HG03103 (cell line): ENCODE data around the gene ZNF710.
A peak's percentile ranks its signal among the peaks of the same experiment; 100 is the strongest.

ENCODE experiments used
- ATAC-seq: cut with Tn5 transposase; IDR thresholded peaks from one replicate; pipeline ENCODE4 v1.9.1; 2021; ENCODE audit warnings: low read depth; ENCODE audit not compliant: unreplicated experiment

The ZNF710 gene

DNA sequence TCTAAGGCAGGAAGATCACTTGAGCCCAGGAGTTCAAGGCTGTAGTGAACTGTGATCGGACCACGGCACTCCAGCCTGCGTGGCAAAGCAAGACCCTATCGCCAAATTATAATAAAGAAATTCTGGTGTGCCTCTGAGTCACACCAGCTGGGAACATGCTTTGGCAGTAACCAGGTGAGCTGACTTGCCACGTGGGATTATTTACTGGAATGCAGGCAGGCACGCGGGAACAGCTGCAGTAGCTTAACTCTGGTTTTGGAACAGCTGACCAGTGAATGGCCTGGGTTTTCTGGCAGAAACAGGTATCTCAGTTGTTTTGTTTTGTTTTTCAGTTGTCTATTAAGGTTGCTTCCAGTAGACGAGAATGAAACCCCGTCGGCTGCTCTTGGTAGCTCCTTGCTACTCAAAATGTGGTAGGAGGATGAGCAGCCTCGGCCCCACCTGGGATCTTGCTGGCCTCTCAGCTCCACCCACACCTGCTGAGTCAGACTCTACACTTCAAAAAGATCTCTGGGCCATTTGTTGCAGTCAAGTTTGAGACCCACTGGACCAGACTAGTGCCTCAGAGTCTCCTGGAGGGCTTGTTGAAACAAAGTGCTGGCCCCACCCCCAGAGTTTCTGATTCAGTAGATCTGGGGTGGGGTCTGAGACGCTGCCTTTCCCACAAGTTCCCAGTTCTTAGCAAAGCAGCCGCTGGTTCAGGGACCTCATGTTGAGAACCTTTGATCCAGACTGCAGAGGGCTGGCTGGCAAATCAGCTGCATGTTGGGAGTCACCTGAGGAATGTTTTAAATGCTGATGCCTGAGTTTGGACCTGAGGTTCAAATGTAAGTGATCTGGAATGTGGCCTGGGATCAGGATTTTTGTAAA, 74.5 kb downstream of the ZNF710 start:
- ATAC-seq = no peak

DNA sequence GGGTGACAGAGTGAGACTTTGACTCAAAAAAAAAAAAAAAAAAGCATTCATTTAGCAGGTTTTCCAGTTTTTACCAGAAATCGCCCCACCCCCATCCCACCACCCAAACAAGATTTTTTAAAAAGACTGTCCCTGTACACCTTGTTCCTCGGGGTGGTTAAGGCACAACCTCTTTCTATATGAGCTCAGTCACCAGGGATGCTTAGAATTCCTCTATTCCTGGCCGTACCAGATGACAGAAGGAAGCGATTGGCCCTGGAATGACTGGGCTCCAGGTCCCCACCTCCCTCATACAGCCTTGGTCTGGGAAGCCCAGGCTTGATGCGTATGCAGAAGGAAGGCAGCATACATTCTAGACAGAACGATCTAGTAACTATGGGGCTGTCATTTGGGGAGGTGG, 75.6 kb downstream of the ZNF710 start:
- ATAC-seq = no peak

DNA sequence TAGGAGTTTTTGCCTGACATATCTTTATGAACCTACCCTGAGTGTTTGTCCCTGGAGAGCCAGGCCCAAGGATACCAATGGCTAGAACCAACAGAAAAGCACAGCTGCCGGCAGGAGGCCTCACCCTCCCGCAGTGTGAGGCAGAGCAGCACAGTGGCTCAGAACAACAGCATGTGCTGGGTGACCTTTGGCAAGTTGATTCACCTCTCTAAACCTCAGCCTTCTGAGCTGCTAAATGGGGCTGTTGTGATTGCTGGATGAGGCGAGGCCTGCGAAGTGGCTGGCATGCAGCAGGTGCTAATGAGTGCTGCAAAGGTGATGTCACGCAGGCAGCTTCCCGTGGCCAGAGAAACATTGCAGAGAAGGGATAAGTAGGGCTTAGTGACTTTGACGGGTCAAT, 77.8 kb downstream of the ZNF710 start:
- no peak for ATAC-seq

DNA sequence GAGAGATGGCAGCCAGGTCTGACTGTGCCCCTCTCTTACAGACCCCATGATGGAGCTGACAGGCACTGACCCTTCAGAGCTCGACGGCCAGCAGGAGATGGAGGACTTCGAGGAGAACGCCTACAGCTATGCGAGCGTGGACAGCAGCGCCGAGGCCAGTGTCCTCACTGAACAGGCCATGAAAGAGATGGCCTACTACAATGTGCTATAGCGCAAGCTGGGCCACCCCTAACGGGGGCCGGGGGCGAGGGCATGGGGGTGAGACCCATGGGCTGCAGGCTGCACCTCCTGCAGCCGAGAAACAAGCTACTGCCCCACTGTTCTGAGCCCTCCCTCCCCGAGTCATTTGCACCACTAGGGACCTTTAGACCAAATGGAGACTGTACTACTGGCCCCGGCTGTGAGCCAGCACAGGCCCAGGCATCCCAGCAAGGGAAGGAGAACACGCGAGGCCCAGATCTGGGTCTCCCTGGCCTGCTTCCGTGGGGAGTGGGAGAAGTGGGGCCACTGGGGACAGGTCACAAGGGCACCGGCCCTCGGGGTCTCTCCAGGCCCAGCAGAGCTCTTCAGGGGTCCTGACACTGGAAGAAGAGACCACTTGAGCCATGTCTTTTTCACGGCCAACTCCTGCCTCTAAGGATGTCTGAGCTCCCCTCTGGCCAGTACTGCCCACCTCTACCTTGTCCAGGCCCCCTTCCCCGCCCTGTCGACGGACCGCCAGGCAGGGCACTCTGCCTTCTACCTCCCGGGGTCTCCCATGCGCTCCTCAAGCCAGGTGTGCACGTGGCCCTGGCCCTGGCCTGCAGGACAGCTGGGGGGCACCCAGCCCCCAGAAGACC, 78.7 kb downstream of the ZNF710 start:
- no peak for ATAC-seq

DNA sequence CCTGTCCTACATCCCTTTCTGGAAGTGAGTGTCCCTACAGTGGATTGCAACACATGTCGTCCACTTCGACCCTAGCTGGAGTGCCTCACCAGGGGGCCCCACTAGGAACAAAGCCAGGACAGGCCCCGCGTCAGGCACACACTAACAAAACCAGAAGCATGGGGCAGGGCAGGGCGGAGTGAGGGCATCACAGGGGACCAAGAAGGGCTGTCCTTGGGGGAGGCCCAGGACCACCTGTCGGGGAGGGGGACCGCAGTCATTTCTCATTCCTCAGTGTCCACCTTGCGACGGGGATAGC, 79.3 kb downstream of the ZNF710 start:
- ATAC-seq = no peak

DNA sequence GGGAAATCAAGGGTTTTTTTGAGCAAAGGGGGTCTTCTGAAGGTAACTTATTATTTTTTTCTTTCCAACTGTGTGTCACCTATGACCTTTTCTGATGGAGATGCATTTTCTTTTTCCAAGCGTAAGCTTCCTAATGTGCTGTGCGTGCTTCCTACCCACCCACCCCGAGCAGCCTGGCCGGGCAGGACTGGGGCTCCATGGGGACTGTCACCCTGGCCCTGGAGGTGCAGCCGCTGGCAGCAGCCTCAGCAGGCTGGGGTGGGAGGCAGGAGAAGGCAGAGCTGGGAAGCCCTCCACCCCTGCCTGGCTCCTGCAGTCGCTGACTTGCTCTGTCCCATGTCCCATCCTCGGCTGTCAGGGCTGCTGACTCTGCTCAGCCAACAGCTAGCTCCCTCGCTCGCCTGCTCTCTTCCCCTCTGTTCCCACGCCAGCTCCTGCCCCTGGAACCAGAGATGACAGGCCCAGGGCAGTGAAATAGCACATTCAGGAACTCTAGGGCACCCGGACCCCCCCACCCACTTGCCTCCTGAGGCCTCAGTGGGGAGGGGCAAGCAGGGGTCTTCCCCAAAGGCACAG, 79.8 kb downstream of the ZNF710 start:
- no peak for ATAC-seq

DNA sequence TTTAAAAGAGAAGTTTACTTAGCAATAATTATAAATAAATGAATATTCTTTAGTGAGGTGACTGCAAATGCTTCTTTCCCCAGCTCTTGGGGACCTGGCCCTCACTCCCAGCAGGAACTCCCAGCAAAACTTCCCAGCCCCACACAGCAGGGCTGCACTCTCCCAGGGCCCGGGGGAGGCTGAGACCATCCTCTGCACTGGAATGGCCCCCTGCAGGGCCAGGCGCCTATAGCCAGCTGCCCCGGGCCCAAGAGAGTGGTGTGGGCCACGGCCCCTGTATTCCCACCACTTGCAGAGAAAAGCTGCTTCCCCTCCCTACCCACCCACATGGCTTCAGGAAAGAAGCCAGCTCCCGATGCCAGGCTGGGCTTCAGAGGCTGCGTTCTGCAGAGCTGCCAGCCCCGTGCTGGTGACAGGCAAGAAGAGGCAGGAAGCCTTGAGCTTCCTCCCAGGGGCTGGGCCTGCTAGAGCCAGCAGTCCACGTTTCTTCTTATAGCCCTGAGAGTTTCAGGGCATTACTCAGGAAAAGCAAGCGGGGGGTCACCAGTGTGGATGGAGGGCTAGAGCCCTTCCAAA, 81.1 kb downstream of the ZNF710 start:
- no peak for ATAC-seq

DNA sequence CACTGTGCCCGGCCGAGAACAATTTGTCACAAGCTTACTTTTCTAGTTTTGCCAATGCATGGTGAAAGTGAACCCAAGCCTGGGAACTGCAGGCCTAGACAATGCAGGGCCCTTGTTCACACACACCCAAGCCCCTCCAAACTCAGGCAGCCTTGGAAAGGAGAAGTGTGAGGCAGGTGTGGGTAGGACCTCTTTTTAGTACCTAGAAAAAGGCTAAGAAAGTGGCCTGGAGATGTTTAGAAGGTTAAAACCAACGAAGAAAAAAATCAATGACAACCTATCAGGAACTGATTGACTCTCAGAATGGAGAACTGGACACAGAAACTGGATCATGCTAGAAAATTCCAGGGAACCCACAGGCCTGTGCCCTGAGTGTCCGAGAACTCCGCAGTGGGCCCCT, 82.3 kb downstream of the ZNF710 start:
- ATAC-seq = no peak

DNA sequence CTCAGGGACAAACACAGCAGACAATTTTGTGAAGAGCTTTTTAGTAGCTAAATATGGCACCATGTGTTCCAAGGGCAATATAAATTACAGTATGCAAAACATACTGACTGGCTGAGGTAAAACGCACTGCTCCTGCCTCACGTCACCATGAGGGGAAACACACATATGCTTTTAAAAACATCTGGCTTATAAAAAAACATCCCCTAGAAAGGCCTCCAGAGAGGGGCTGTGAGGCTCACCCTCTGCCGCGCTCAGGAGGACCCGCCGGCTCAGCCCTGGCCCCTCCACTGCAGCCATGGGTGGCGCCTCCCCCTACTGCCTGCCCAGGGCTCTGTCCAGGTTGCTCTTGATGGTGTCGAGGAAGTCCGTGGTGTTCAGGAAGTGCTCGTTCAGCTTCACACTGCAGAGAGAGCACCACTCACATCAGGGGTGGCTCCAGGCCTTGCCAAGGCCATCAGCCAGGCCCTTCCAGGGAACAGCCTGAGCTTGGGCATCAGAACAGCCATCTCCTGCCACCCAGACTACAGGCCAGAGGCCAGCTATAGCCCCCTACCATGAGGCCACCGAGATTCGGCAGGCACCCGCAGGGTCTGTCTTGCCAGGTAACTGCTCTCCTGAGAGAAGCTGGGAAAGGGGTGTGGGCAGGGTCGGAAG, 83.0 kb downstream of the ZNF710 start:
- no peak for ATAC-seq

DNA sequence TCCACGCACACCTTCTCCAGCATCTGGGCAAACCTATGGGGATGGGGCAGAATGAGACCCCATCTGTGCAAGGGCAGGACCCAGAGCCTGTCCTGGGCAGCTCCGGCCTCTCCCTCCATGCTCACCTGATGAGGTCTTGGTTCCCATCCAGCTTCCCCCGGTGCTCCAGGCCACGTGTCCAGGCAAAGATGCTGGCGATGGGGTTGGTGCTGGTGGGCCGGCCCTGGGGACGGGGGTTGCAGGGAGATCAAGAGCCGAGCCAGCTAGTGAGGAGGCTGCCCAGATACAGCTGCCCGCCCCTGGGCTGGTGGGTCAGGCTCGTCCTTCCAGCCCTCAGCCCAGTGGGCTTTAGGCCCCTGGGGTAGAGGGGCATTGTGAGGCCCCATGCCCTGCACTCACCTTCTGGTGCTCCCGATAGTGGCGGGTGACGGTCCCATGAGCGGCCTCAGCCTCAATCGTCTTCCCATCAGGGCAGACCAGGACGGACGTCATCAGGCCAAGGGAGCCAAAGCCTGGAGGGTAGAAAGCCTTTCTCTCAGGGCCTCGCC, 83.8 kb downstream of the ZNF710 start:
- ATAC-seq = no peak

DNA sequence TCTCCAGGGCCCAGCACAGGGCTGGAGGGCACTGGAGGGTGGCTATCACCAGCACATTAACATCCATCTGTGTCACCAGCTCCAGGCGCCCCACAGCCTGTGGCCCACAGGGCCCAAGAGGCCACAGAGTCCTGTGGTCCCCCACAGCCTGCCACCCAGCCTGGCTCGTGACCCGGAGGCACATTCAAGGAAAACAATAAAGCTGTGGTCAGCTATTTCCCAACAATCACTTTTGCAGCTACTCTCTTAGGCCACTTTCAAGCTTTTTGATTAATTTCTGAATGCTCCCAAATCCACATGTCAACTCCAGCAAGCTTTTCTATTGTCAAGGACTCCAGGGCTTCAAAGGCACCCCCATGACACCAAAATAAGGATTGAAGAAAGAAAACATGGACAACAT, 84.4 kb downstream of the ZNF710 start:
- ATAC-seq = no peak

DNA sequence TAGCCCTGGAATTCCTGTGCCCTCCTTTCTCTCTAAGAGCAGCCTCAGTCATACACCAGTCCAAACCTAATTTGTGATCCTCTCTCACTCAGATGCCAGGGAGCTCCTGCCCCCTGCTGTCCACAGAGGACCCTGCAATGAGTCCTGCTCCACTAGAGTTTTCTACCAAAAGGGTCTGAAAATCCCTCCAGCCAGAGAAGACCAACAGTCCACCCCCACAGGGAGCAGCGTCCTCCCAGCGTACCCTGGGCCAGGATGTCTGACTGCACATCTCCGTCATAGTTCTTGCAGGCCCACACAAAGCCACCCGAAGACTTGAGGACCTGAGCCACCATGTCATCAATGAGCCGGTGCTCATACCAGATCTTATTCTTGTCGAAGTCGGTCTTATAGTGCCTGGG, 85.7 kb downstream of the ZNF710 start:
- ATAC-seq = no peak

DNA sequence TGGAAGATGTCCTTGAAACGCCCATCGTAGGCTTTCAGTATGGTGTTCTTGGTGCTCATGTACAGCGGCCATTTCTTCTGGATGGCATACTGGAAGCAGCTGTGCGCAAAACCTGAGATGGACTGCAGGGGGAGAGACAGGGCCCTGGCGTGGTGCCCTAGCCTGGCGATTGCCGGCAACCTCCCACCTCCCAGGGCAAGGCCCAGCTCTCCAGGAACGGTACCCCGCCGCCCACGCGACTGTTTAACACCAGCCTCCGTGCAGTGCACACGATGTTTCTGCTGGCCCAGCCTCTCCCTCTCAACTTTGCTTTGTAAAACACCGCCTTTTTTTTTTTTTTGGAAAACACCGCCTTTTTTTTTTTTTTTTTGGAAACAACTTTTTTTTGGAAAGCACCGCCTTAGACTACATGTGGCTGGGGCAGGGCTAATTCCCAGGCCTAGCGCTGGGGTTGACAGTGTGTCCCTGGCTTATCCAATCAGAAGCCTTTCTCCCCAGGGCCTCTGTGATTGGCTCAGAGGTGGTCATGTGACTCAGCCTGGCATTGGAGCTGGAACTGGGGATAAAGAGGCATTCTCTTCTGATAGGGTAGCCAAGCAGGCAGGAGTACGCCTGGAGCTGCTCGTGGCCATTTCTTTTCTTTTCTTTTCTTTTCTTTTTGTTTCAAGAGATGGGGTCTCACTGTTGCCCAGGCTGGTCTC, 86.5 kb downstream of the ZNF710 start:
- ATAC-seq = no peak

DNA sequence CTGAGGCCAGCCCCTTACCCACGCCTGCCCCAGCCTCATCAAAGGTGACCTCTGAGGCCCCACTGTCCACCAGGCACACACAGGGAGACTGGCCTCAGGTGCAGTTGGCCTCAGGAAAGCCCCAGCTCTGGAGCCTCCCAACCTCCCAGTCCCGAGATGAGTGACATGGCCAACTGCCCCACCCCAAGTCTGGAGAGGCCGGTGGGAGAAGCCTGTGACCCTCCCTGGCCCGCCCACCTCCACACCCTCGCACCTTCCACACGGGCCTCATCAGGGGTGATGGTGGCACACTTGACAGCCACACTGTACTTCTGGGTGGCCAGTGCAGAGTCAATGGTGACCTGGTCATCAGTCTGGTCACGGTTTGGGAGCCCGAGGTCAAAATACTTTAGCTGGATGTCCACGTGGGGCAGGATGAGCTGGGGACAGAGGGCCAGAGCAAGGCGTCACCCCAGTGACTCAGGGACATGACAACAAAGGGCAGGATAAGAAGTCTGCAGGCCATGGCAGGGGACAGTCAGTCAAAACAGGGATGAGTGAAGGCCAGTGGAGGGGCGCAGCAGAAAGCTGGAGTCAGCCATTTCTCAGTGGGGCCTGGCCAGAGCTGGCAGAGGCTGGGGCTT, 89.2 kb downstream of the ZNF710 start:
- ATAC-seq = no peak

DNA sequence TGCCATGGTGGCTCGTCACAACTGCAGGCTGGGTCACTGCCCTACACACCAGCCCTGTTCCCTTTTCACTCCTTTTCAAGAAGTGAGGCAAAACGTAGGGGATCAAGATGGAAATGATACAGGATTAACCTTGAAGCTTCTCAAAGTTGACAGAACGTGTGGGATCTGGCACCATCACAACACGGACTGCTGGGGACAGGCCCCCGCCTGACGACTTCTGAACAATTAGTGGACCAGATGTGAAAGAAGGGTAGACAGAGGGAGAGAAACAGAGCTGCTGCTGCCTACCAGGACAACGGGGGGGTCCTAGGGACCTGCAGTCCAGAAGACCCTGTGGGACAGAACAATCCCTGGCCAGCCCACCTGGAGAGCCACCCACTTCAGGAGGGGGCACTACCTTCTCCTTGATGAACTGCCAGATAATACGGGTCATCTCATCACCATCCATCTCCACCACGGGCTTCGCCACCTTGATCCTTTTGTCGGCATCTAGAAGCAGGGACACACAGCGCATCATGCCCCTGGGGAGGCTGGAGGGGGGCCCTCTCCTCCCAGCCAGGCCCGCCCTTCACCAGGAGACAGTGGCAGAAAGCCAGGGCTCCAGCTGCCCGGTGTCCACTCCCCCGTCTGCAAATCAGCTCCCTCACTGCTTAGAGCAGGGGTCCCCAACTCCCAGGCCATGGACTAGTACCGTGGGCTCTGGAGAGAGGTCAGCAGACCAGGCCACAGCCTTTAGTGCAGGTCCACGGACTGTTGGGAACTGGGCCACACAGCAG, 90.2 kb downstream of the ZNF710 start:
- ATAC-seq = no peak

DNA sequence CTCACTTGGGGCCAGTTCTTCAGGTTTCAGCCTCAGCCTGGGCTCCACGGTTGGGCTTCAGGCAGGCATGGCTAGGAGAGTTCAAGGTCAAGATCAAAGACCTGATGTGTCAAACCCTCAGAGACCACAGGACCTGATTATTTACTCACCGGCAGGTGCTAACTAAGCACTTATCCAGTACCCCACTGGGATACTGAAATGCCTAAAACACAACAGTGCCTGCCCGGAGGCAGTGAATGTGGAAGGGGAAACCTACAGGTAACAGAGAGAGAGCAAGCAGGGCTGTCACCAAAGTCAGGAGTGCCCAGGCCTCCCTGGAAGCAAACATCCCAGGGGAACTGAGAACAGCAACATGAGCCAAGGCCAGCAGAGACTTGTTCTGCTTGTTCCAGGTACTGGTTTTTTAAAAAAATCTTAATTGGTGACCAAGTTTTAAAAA, 94.4 kb downstream of the ZNF710 start:
- ATAC-seq = no peak

DNA sequence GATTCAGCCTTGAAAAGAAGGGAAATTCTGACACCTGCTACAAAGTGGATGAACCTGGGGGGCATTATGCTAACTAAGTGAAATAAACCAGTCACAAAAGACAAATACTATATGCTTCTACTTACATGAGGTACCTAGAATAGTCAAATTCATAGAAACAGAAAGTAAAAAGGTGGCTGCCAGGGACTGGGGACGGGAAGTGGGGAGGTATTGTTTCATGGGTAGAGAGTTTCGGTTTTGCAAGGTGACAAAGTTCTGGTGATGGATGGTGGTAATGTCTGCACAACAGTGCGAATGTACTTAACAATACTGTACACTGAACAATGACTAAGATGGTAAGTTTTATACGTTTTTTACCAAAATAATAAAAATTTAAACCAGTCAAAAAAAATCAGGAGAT, 96.4 kb downstream of the ZNF710 start:
- ATAC-seq = peak; percentile 52

DNA sequence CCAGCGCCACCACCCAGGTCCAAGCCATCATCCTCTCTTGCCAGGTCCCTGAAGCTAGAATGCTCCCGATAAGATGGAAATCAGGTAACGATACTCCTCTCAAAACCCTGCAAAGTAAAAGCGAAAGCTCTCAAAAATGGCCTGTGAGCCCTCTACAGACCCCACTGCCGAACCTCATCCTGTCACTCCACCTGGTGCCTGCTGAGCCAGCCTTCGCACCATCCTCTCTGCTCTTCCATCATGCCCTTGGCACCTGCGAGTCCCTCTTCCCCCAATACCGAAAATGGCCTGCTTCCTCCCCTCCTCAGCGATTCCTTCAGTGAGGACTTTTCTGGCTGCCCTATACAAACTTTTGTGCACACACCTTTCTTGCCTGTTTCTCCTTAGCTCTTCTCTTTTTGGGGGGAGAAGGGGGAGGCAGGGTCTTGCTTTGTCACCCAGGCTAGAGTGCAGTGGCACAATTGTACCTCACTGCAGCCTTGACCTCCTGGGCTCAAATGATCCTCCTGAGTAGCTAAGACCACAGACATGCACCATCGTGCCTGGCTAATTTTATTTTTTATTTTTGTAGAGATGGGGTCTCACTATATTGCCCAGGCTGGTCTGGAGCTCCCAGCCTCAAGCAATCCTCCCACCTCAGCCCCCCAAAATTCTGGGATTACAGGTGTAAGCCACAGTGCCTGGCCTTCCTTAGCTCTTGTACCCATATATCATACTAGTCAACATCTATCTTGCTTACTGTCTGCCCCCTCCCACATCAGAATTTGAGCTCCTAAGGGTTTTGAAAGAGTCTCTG, 98.1 kb downstream of the ZNF710 start:
- no peak for ATAC-seq
